Lower leg skin (tissue), 4 donors: ENCODE measurements around the gene POLR2L. TPM values are rescaled to one million over a fixed set of nuclear protein-coding genes. Genes with fewer than 3 reads are reported as not detected.
A peak's percentile ranks its signal among the peaks of the same experiment; 100 is the strongest.

Experiments used
- DNase-seq, 2 donors: peaks; one replicate each; pipeline ENCODE4 v3.0.0-alpha.2; 2019; ENCODE audit warnings: low spot score in 2 of 2
- H3K4me3 ChIP-seq: fragments of 200-600 bp; sonication (generic); 2 replicates; pipeline ENCODE4 v1.5.1; 2017; ENCODE audit warnings: mild to moderate bottlenecking, low read depth; ENCODE audit not compliant: poor library complexity, severe bottlenecking
- CTCF ChIP-seq, 3 donors: fragments of 450-650 bp; IDR thresholded peaks; one replicate each; pipeline ENCODE4 v1.5.1; 2016; ENCODE audit warnings: antibody characterized with exemption in 3 of 3, mild to moderate bottlenecking in 3 of 3, moderate library complexity in 2 of 3
- POLR2A ChIP-seq, 2 donors: fragments of 450-650 bp; IDR thresholded peaks; one replicate each; pipeline ENCODE4 v1.6.1; 2016 to 2017; ENCODE audit warnings: antibody characterized with exemption in 2 of 2, mild to moderate bottlenecking in 1 of 2, moderate library complexity in 1 of 2
- WGBS, 2 donors: methylation state at CpG; one replicate each; pipeline ENCODE4 v1.1.5; 2018; 5-methylcytosine and 5-hydroxymethylcytosine counted together
- intact Hi-C: fragments of 100-400 bp; cut with DNase I; formaldehyde crosslinking; loops from one replicate; pipeline ENCODE4 v1.15.0; 2023; ENCODE audit warnings: low total_unique reads
- total RNA-seq, 4 donors: library from RNA; depleted of rRNA; stranded (reverse); fragments of >200 nt; gene quantifications; one replicate each; pipeline ENCODE4 v1.1.0, GENCODE V29; 2016

Gene POLR2L
- total RNA-seq, 4 donors from 2014 or later, result 39.1 to 61.2 (median 51.4) TPM

- intact Hi-C loops, result no loop called here
- no peak overlapping the region for H3K4me3 ChIP-seq
- no peak for DNase-seq
- TF ChIP-seq POLR2A (IDR thresholded peaks at IDR 0.05), result no peak
- WGBS, 2 donors, result 74 to 79% methylated on average over 22 of the region's 22 CpGs
Observed at GRCh38 chr11:821512-822371, 20.6 kb downstream of the POLR2L start.

GRCh38 chr11:820655-821511 lies 21.4 kb downstream of the POLR2L start:
- H3K4me3 ChIP-seq, result peak overlapping the region; percentile 84
- intact Hi-C loops, result no loop called here
- WGBS, 2 donors, result 45 to 70% methylated on average over 10 to 11 of the region's 11 CpGs
- no peak for TF ChIP-seq CTCF (IDR thresholded peaks at IDR 0.05)
- no peak for TF ChIP-seq POLR2A (IDR thresholded peaks at IDR 0.05)
- DNase-seq, result peak; percentile 72 to 95

GRCh38 chr11:819943-820649 lies 22.2 kb downstream of the POLR2L start:
- intact Hi-C loops, result no loop called here
- TF ChIP-seq CTCF (IDR thresholded peaks at IDR 0.05), result no peak
- no peak for TF ChIP-seq POLR2A (IDR thresholded peaks at IDR 0.05)
- DNase-seq, result peak; percentile 90 to 98
- peak overlapping the region; percentile 84 for H3K4me3 ChIP-seq
- WGBS, 2 donors, result 0% methylated on average over 20 to 24 of the region's 47 CpGs

- TF ChIP-seq CTCF (IDR thresholded peaks at IDR 0.05), result no peak
- peak in 1 of 2 donors; percentile 86 for TF ChIP-seq POLR2A (IDR thresholded peaks at IDR 0.05)
- intact Hi-C loops, result no loop called here
- DNase-seq, result peak; percentile 86 to 99
- 0 to 5% methylated on average over 4 to 7 of the region's 96 CpGs for whole genome bisulfite sequencing, 2 donors
- peak overlapping the region; percentile 84 for H3K4me3 ChIP-seq
Observed at GRCh38 chr11:819129-819931, 23.0 kb downstream of the POLR2L start.

- no peak for DNase-seq
- TF ChIP-seq CTCF (IDR thresholded peaks at IDR 0.05) (no peak), POLR2A (IDR thresholded peaks at IDR 0.05) (no peak)
- H3K4me3 ChIP-seq, result peak within 1 kb of the TSS; percentile 84
- intact Hi-C loops, result no loop called here
- WGBS, 2 donors, result 19 to 38% methylated on average over 17 to 20 of the region's 20 CpGs
Observed at GRCh38 chr11:818396-819128, 23.8 kb downstream of the POLR2L start, which contains the start of gene PNPLA2. PNPLA2 (plus strand) TSS chr11:818914; CDS start chr11:819719, 805 bp downstream.
